Spleen (tissue), 11 donors: Measurements from ENCODE around the gene ADAT2. TPM values are rescaled to one million over a fixed set of nuclear protein-coding genes. Genes with fewer than 3 reads are reported as not detected.

Experiments used
- DNase-seq: peaks from one replicate; pipeline ENCODE4 v3.0.0-alpha.2; 2020
- H3K27ac ChIP-seq, 8 donors: fragments of 200-600 bp; sonication (generic) in 7 of 8; 1 replicate in 4 of 8; 2 replicates in 4 of 8; pipeline versions ENCODE4 v1.5.0 to v1.8.0; 2016 to 2021; ENCODE audit warnings: inconsistent platforms in 4 of 8, mild to moderate bottlenecking in 4 of 8, moderate library complexity in 1 of 8
- H3K27me3 ChIP-seq, 7 donors: fragments of 200-600 bp; sonication (generic) in 6 of 7; replicated peaks in 1 of 7; 1 replicate in 4 of 7; 2 replicates in 3 of 7; pipeline versions ENCODE4 v1.5.0 to v1.8.0; 2016 to 2021; ENCODE audit warnings: inconsistent platforms in 3 of 7, mild to moderate bottlenecking in 1 of 7
- H3K36me3 ChIP-seq, 6 donors: fragments of 200-600 bp; sonication (generic) in 5 of 6; 1 replicate in 4 of 6; 2 replicates in 2 of 6; pipeline versions ENCODE4 v1.5.0 to v1.8.0; 2016 to 2021; ENCODE audit warnings: inconsistent platforms in 2 of 6
- H3K4me1 ChIP-seq, 6 donors: fragments of 200-600 bp; sonication (generic) in 5 of 6; 1 replicate in 3 of 6; 2 replicates in 3 of 6; pipeline versions ENCODE4 v1.5.0 to v1.8.0; 2016 to 2021; ENCODE audit warnings: inconsistent platforms in 3 of 6
- H3K4me3 ChIP-seq, 8 donors: fragments of 200-600 bp; sonication (generic) in 7 of 8; 1 replicate in 4 of 8; 2 replicates in 4 of 8; pipeline versions ENCODE4 v1.5.0 to v1.8.0; 2016 to 2021; ENCODE audit warnings: inconsistent platforms in 4 of 8, mild to moderate bottlenecking in 4 of 8, moderate library complexity in 2 of 8
- H3K9me3 ChIP-seq, 8 donors: fragments of 200-600 bp; sonication (generic) in 7 of 8; 1 replicate in 4 of 8; 2 replicates in 4 of 8; pipeline versions ENCODE4 v1.5.0 to v1.8.0; 2016 to 2021; ENCODE audit warnings: inconsistent platforms in 4 of 8
- POLR2A ChIP-seq, 3 donors: fragments of 450-650 bp; IDR thresholded peaks; one replicate each; pipeline ENCODE4 v1.5.1; 2017; ENCODE audit warnings: antibody characterized with exemption in 3 of 3, mild to moderate bottlenecking in 1 of 3
- POLR2AphosphoS5 ChIP-seq, 3 donors: sonication (generic); formaldehyde crosslinking; IDR thresholded peaks; one replicate each; pipeline ENCODE4 v1.5.1; 2017; ENCODE audit warnings: antibody characterized with exemption in 3 of 3
- WGBS, 5 donors: extraction: QIAGEN DNeasy Blood & Tissue Kit in 3 of 5; methylation state at CpG; one replicate each; pipeline versions ENCODE4 v1.1.5 to v1.1.7; 2013 to 2018; 5-methylcytosine and 5-hydroxymethylcytosine counted together
- intact Hi-C: fragments of 100-400 bp; cut with DNase I; formaldehyde crosslinking; loops from one replicate; pipeline ENCODE4 v1.15.0; 2023; ENCODE audit warnings: low total_unique reads
- polyA plus RNA-seq, 3 donors: library from polyadenylated mRNA; stranded (reverse); fragments of 200-250 nt; gene quantifications; one replicate each; pipeline ENCODE4 v1.2.1, GENCODE V29; 2013
- total RNA-seq, 7 donors: library from RNA; depleted of rRNA in 3 of 7; stranded (reverse); fragments of >200 nt in 3 of 7; fragmentation: NEBNext Ultra II Directional in 4 of 7; extraction: Animal tissue kit (Norgen Biotek cat#: 25700) in 4 of 7; gene quantifications; one replicate each; pipeline versions ENCODE4 v1.1.0 to v1.2.1, GENCODE V29; 2016 to 2021
- TF ChIP-seq, protein P1 (sequence below), 11 experiments: fragments of 200-600 bp in 7 of 11; fragments of 450-650 bp in 4 of 11; sonication (generic) in 4 of 11; IDR thresholded peaks in 8 of 11; conservative IDR thresholded peaks in 3 of 11; 1 replicate in 7 of 11; 2 replicates in 4 of 11; pipeline versions ENCODE4 v1.4.0 to v1.8.0; 2016 to 2021; ENCODE audit warnings: antibody characterized with exemption in 11 of 11, inconsistent platforms in 4 of 11, mild to moderate bottlenecking in 1 of 11
- donor health status: healthy with polysubstance abuse.
- donor health status: DM: no; HTN: no; CAD: no; lungs with moderate emphysema.
- donor health status: DM: no; HTN: no; CAD: no.
- donor health status: Bipolar disorder and iron deficiency.
- donor health status: healthy.
- donor health status: DM: no; HTN: no; CAD: no.
- donor health status: DM: yes; HTN: yes; CAD: no.

Gene ADAT2
- total and polyA plus RNA-seq, 10 donors: 5.4 to 17.8 (median 9.8) TPM

DNA sequence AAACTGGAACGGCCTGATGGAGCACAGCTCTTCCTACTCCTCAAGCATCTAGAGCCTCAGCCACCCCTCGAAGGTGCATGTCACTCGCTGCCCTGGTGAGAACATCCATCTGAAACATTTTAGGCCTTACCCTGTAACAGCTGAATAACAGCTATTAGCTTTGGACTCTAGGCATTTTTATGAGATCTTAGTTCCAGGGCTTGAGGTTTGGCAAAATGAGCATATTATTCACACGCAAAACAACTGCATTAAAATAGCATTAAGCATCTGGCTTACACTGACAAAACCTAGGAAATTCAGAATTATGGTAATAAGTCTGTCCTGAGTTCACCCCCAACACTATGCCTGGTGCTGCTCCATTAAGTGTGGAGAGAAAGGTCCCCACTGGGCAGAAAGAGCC is 56.1 kb downstream of the ADAT2 start:
- TF ChIP-seq, protein P1, sequence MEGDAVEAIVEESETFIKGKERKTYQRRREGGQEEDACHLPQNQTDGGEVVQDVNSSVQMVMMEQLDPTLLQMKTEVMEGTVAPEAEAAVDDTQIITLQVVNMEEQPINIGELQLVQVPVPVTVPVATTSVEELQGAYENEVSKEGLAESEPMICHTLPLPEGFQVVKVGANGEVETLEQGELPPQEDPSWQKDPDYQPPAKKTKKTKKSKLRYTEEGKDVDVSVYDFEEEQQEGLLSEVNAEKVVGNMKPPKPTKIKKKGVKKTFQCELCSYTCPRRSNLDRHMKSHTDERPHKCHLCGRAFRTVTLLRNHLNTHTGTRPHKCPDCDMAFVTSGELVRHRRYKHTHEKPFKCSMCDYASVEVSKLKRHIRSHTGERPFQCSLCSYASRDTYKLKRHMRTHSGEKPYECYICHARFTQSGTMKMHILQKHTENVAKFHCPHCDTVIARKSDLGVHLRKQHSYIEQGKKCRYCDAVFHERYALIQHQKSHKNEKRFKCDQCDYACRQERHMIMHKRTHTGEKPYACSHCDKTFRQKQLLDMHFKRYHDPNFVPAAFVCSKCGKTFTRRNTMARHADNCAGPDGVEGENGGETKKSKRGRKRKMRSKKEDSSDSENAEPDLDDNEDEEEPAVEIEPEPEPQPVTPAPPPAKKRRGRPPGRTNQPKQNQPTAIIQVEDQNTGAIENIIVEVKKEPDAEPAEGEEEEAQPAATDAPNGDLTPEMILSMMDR (IDR thresholded peaks at IDR 0.05 in 8 of 11, conservative IDR thresholded peaks at IDR 0.05 in 3 of 11): no peak
- TF ChIP-seq POLR2A (IDR thresholded peaks at IDR 0.05) (no peak), POLR2AphosphoS5 (IDR thresholded peaks at IDR 0.05) (no peak)
- intact Hi-C loops: no loop called here
- H3K27me3 ChIP-seq: no peaks in the 10 kb centered on the region
- no peaks in the 10 kb centered on the region for H3K36me3 ChIP-seq
- no peaks in the 10 kb centered on the region for H3K9me3 ChIP-seq
- no peak for DNase-seq
- no peak overlapping the region for H3K27ac ChIP-seq
- H3K4me3 ChIP-seq: no peak overlapping the region
- H3K4me1 ChIP-seq: peaks cover 0 to 7% (median 0%) of the 10 kb centered on the region in 6 donors
- WGBS, 5 donors: 88 to 94% (median 94%) methylated on average over 4 of the region's 4 CpGs

DNA sequence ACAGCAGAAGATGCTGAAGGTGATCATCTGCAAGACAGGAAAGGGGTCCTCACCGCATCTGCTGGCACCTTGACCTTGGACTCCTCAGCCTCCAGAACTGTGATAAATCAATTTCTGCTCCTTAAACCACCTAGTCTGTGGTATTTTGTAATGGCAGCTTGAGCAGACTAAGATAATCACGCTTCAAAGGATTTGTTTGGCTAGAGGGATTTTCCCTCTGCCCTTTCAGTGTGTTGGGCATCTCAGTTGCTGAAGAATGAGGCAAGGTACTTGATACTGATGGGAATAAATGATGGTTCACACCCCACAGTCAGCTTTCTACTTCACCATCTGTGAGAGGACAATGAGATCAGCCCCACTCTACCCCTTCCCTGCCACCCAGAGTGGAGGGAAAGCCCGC is 60.2 kb downstream of the ADAT2 start:
- no peaks in the 10 kb centered on the region for H3K9me3 ChIP-seq
- intact Hi-C loops: no loop called here
- H3K4me1 ChIP-seq: no peaks in the 10 kb centered on the region
- no peak for DNase-seq
- no peak overlapping the region for H3K4me3 ChIP-seq
- H3K27ac ChIP-seq: no peak overlapping the region
- WGBS, 5 donors: 85 to 92% (median 86%) methylated on average over 3 of the region's 3 CpGs
- no peaks in the 10 kb centered on the region for H3K27me3 ChIP-seq
- no peak for TF ChIP-seq POLR2A (IDR thresholded peaks at IDR 0.05)
- TF ChIP-seq, protein P1 (IDR thresholded peaks at IDR 0.05 in 8 of 11, conservative IDR thresholded peaks at IDR 0.05 in 3 of 11): no peak
- no peaks in the 10 kb centered on the region for H3K36me3 ChIP-seq

DNA sequence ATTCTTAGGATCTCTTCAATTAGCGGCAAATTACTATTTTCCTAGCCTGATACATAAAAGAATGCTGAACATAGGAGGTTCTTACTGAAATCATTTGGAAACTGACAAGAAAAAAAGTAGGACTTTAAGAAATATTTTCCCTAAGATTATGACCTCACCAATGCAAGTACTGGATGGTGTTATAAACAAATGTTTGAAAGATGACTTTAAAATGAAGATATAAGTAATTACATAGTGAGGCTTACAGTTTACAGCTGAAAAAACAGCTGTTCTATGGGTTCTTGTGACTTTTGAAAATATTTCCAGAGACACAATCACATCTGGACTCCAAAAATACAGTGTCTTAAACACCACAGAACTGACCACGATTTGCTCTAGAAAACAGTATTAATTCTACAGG is 64.9 kb downstream of the ADAT2 start:
- WGBS, 5 donors: 88 to 97% (median 91%) methylated on average over 2 of the region's 2 CpGs
- Histone ChIP-seq H3K4me3 (no peak overlapping the region), H3K36me3 (no peaks in the 10 kb centered on the region), H3K27me3 (peaks cover 0 to under 1% (median 0%) of the 10 kb centered on the region in 7 donors), H3K27ac (no peak overlapping the region), H3K9me3 (peaks cover 0 to 7% (median 0%) of the 10 kb centered on the region in 8 donors), H3K4me1 (no peaks in the 10 kb centered on the region)
- no peak for DNase-seq
- intact Hi-C loops: no loop called here
- TF ChIP-seq POLR2AphosphoS5 (IDR thresholded peaks at IDR 0.05): no peak
- TF ChIP-seq, protein P1 (IDR thresholded peaks at IDR 0.05 in 8 of 11, conservative IDR thresholded peaks at IDR 0.05 in 3 of 11): no peak
- TF ChIP-seq POLR2A (IDR thresholded peaks at IDR 0.05): no peak

DNA sequence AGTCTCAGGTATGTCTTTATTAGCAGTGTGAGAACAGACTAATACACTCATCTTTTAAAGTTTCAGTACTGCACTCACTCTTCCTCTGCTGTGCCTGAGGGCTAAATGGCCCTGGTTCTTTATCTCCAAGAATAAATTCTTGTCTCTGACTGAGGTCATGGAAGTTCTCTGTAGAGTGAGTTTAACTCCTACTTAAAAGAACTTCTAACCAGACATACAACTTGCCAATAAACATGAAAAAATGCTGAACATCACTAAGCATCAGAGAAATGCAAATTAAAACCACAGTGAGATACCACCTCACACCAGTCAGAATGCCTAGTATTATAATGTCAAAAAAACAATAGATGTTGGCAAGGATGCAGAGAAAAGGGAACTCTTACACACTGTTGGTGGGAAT is 73.6 kb downstream of the ADAT2 start:
- H3K36me3 ChIP-seq: no peaks in the 10 kb centered on the region
- TF ChIP-seq POLR2AphosphoS5 (IDR thresholded peaks at IDR 0.05): no peak
- TF ChIP-seq POLR2A (IDR thresholded peaks at IDR 0.05): no peak
- TF ChIP-seq, protein P1 (IDR thresholded peaks at IDR 0.05 in 8 of 11, conservative IDR thresholded peaks at IDR 0.05 in 3 of 11): no peak
- H3K27ac ChIP-seq: no peak overlapping the region
- peaks cover 0 to 6% (median 0%) of the 10 kb centered on the region in 8 donors for H3K9me3 ChIP-seq
- peaks cover 0 to 3% (median 0%) of the 10 kb centered on the region in 7 donors for H3K27me3 ChIP-seq
- H3K4me3 ChIP-seq: no peak overlapping the region
- no peaks in the 10 kb centered on the region for H3K4me1 ChIP-seq
- DNase-seq: no peak
- intact Hi-C loops: no loop called here
